Astrocyte (in vitro differentiated cells and primary cell): ENCODE measurements around the gene ASTN1. TPM values are rescaled to one million over a fixed set of nuclear protein-coding genes. Genes with fewer than 3 reads are reported as not detected.

Source experiments
- DNase-seq: peaks from one replicate; pipeline ENCODE4 v3.0.0-alpha.2; 2010; ENCODE audit warnings: low read depth
- FAIRE-seq: peaks from 2 replicates; lab custom pipeline; 2011; peaks lifted over from hg19 to GRCh38; lab: Jason Lieb, UNC
- H2AFZ ChIP-seq: 2 replicates; pipeline ENCODE4 v1.6.0; 2012; ENCODE audit warnings: low read depth, low read length, inconsistent platforms
- H3K27ac ChIP-seq: 2 replicates; pipeline ENCODE4 v1.5.1; 2011; ENCODE audit warnings: low read depth, low read length, inconsistent platforms
- H3K27me3 ChIP-seq: 2 replicates; pipeline ENCODE4 v1.6.0; 2011; ENCODE audit warnings: low read length, inconsistent platforms; ENCODE audit not compliant: insufficient read depth
- H3K36me3 ChIP-seq: 2 replicates; pipeline ENCODE4 v1.5.1; 2011; ENCODE audit warnings: low read length, inconsistent platforms; ENCODE audit not compliant: insufficient read depth
- H3K4me1 ChIP-seq: 2 replicates; pipeline ENCODE4 v1.5.1; 2011; ENCODE audit warnings: low read length, inconsistent platforms; ENCODE audit not compliant: insufficient read depth
- H3K4me2 ChIP-seq: 2 replicates; pipeline ENCODE4 v1.6.0; 2012; ENCODE audit warnings: low read length, inconsistent platforms
- H3K4me3 ChIP-seq: 2 replicates; pipeline ENCODE4 v1.5.1; 2011; ENCODE audit warnings: low read depth, mild to moderate bottlenecking, low read length, inconsistent platforms; ENCODE audit not compliant: insufficient read depth
- H3K79me2 ChIP-seq: 2 replicates; pipeline ENCODE4 v1.6.0; 2012; ENCODE audit warnings: mild to moderate bottlenecking, low read length, inconsistent platforms; ENCODE audit not compliant: insufficient read depth
- H3K9ac ChIP-seq: 2 replicates; pipeline ENCODE4 v1.6.0; 2012; ENCODE audit warnings: mild to moderate bottlenecking, low read length, inconsistent platforms
- H3K9me3 ChIP-seq: 2 replicates; pipeline ENCODE4 v1.5.1; 2012; ENCODE audit warnings: low read depth, mild to moderate bottlenecking, low read length, inconsistent platforms; ENCODE audit not compliant: insufficient read depth
- H4K20me1 ChIP-seq: 2 replicates; pipeline ENCODE4 v1.6.0; 2012; ENCODE audit warnings: low read length, inconsistent platforms; ENCODE audit not compliant: insufficient read depth
- H3K27ac Mint-ChIP-seq: one replicate; pipeline ENCODE4 v1.8.0; 2021; ENCODE audit warnings: mild to moderate bottlenecking, mixed read lengths; ENCODE audit not compliant: unreplicated experiment
- H3K27me3 Mint-ChIP-seq: one replicate; pipeline ENCODE4 v1.8.0; 2021; ENCODE audit warnings: low read depth, mixed read lengths; ENCODE audit not compliant: unreplicated experiment
- H3K36me3 Mint-ChIP-seq: one replicate; pipeline ENCODE4 v1.8.0; 2021; ENCODE audit warnings: low read depth, mixed read lengths; ENCODE audit not compliant: unreplicated experiment
- H3K4me1 Mint-ChIP-seq: one replicate; pipeline ENCODE4 v1.8.0; 2021; ENCODE audit warnings: low read depth, mixed read lengths; ENCODE audit not compliant: unreplicated experiment
- H3K4me3 Mint-ChIP-seq: one replicate; pipeline ENCODE4 v1.8.0; 2021; ENCODE audit warnings: mild to moderate bottlenecking, moderate library complexity, mixed read lengths; ENCODE audit not compliant: unreplicated experiment
- H3K9me3 Mint-ChIP-seq: one replicate; pipeline ENCODE4 v1.8.0; 2021; ENCODE audit warnings: mild to moderate bottlenecking, mixed read lengths; ENCODE audit not compliant: unreplicated experiment
- CTCF ChIP-seq: IDR thresholded peaks from 2 replicates; pipeline ENCODE4 v1.5.1; 2011; ENCODE audit warnings: low read depth, mild to moderate bottlenecking, inconsistent platforms, low read length, moderate library complexity; ENCODE audit not compliant: insufficient read depth
- EZH2 ChIP-seq: IDR thresholded peaks from 2 replicates; pipeline ENCODE4 v1.6.1; 2012; ENCODE audit warnings: mild to moderate bottlenecking, low read length, inconsistent platforms; ENCODE audit not compliant: insufficient read depth
- total RNA-seq: library from RNA; stranded (reverse); gene quantifications from 2 replicates; pipeline ENCODE4 v1.2.1, GENCODE V29; 2021

The ASTN1 gene
- total RNA-seq, 1 donor from 2014 or later = 0.50 TPM

GRCh38 chr1:177131723-177132122 is 32.8 kb downstream of the ASTN1 start:
- no peak overlapping the region for H3K27ac Mint-ChIP-seq
- Histone ChIP-seq H3K79me2 (no peaks in the 10 kb centered on the region), H3K9ac (no peak overlapping the region), H3K4me3 (no peak overlapping the region), H4K20me1 (no peaks in the 10 kb centered on the region), H3K9me3 (no peaks in the 10 kb centered on the region), H3K27me3 (no peaks in the 10 kb centered on the region), H3K36me3 (no peaks in the 10 kb centered on the region), H3K4me2 (no peak overlapping the region), H2AFZ (no peak overlapping the region), H3K4me1 (no peaks in the 10 kb centered on the region), H3K27ac (no peak overlapping the region)
- TF ChIP-seq CTCF (no peak), EZH2 (no peak)
- no peaks in the 10 kb centered on the region for H3K9me3 Mint-ChIP-seq
- no peaks in the 10 kb centered on the region for H3K36me3 Mint-ChIP-seq
- no peak overlapping the region for H3K4me3 Mint-ChIP-seq
- DNase-seq (no peak), FAIRE-seq (no peak)
- H3K4me1 Mint-ChIP-seq = no peaks in the 10 kb centered on the region
- peaks cover 5% of the 10 kb centered on the region for H3K27me3 Mint-ChIP-seq

GRCh38 chr1:177130451-177130945 is 34.0 kb downstream of the ASTN1 start:
- no peak overlapping the region for H3K9ac ChIP-seq
- DNase-seq (no peak), FAIRE-seq (no peak)
- H2AFZ ChIP-seq = no peak overlapping the region
- H3K27me3 ChIP-seq = no peaks in the 10 kb centered on the region
- TF ChIP-seq CTCF (no peak), EZH2 (no peak)
- no peak overlapping the region for H3K4me2 ChIP-seq
- Mint-ChIP-seq H3K9me3 (no peaks in the 10 kb centered on the region), H3K4me1 (no peaks in the 10 kb centered on the region), H3K36me3 (no peaks in the 10 kb centered on the region), H3K4me3 (no peak overlapping the region), H3K27me3 (peaks cover 9% of the 10 kb centered on the region), H3K27ac (no peak overlapping the region)
- no peaks in the 10 kb centered on the region for H4K20me1 ChIP-seq
- no peaks in the 10 kb centered on the region for H3K79me2 ChIP-seq
- H3K4me3 ChIP-seq = no peak overlapping the region
- no peak overlapping the region for H3K27ac ChIP-seq
- H3K9me3 ChIP-seq = no peaks in the 10 kb centered on the region
- H3K36me3 ChIP-seq = no peaks in the 10 kb centered on the region
- no peaks in the 10 kb centered on the region for H3K4me1 ChIP-seq

GRCh38 chr1:177128665-177129281 is 35.7 kb downstream of the ASTN1 start:
- Mint-ChIP-seq H3K4me3 (no peak overlapping the region), H3K27me3 (peaks cover 7% of the 10 kb centered on the region), H3K9me3 (no peaks in the 10 kb centered on the region), H3K36me3 (no peaks in the 10 kb centered on the region), H3K4me1 (no peaks in the 10 kb centered on the region), H3K27ac (no peak overlapping the region)
- Histone ChIP-seq H3K27me3 (no peaks in the 10 kb centered on the region), H3K4me2 (no peak overlapping the region), H4K20me1 (no peaks in the 10 kb centered on the region), H3K4me3 (no peak overlapping the region), H3K4me1 (no peaks in the 10 kb centered on the region), H3K36me3 (no peaks in the 10 kb centered on the region), H3K9me3 (no peaks in the 10 kb centered on the region), H2AFZ (no peak overlapping the region), H3K9ac (no peak overlapping the region), H3K79me2 (no peaks in the 10 kb centered on the region), H3K27ac (no peak overlapping the region)
- DNase-seq (no peak), FAIRE-seq (no peak)
- TF ChIP-seq EZH2 (no peak), CTCF (no peak)
